H7 (cell line): Measurements from ENCODE around the gene MYO5C. TPM values are rescaled to one million over a fixed set of nuclear protein-coding genes. Genes with fewer than 3 reads are reported as not detected.

Source experiments
- DNase-seq: peaks from one replicate; pipeline ENCODE4 v3.0.0; 2012
- H3K27me3 ChIP-seq: 2 replicates; pipeline ENCODE4 v1.6.0; 2011; ENCODE audit warnings: mild to moderate bottlenecking, low read length; ENCODE audit not compliant: control insufficient read depth, insufficient read depth
- H3K36me3 ChIP-seq: replicated peaks from 2 replicates; pipeline ENCODE4 v1.5.1; 2011; ENCODE audit warnings: low read length; ENCODE audit not compliant: control insufficient read depth, insufficient read depth
- H3K4me3 ChIP-seq: 2 replicates; pipeline ENCODE4 v1.5.1; 2011; ENCODE audit warnings: low read depth, mild to moderate bottlenecking, control low read depth, low read length, moderate library complexity; ENCODE audit not compliant: insufficient read depth
- total RNA-seq: library from RNA; depleted of rRNA; stranded (reverse); fragments of >200 nt; shearing (Covaris generic); gene quantifications from 2 replicates; pipeline ENCODE4 v1.2.3, GENCODE V29; 2014

MYO5C gene
- total RNA-seq, 1 experiment from 2014 or later = 1.7 TPM

GRCh38 chr15:52324109-52324508 lies 28.5 kb upstream of the MYO5C start:
- H3K27me3 ChIP-seq = no peaks in the 10 kb centered on the region

GRCh38 chr15:52318729-52319500 lies 23.3 kb upstream of the MYO5C start:
- no peak for DNase-seq
- peaks cover 4% of the 10 kb centered on the region for H3K36me3 ChIP-seq
- H3K27me3 ChIP-seq = no peaks in the 10 kb centered on the region
- no peak overlapping the region for H3K4me3 ChIP-seq

More at GRCh38 chr15:52324109-52324508, 28.5 kb upstream of the MYO5C start:
- H3K4me3 ChIP-seq = no peak overlapping the region
- H3K36me3 ChIP-seq = no peaks in the 10 kb centered on the region; the same call in 1 of the 2 replicates
- no peak for DNase-seq

GRCh38 chr15:52317688-52318087 lies 22.1 kb upstream of the MYO5C start:
- Histone ChIP-seq H3K27me3 (no peaks in the 10 kb centered on the region), H3K4me3 (no peak overlapping the region)

GRCh38 chr15:52317022-52317421 lies 21.4 kb upstream of the MYO5C start:
- DNase-seq = no peak
- Histone ChIP-seq H3K36me3 (peaks cover 7% of the 10 kb centered on the region), H3K4me3 (no peak overlapping the region), H3K27me3 (no peaks in the 10 kb centered on the region)

More at GRCh38 chr15:52317688-52318087, 22.1 kb upstream of the MYO5C start:
- H3K36me3 ChIP-seq = peaks cover 7% of the 10 kb centered on the region
- DNase-seq = no peak

GRCh38 chr15:52309154-52309548 lies 13.5 kb upstream of the MYO5C start:
- Histone ChIP-seq H3K27me3 (no peaks in the 10 kb centered on the region), H3K36me3 (peaks cover 3% of the 10 kb centered on the region), H3K4me3 (no peak overlapping the region)
- DNase-seq = no peak

GRCh38 chr15:52308446-52309153 lies 13.0 kb upstream of the MYO5C start:
- Histone ChIP-seq H3K4me3 (no peak overlapping the region), H3K27me3 (no peaks in the 10 kb centered on the region), H3K36me3 (peaks cover 3% of the 10 kb centered on the region)
- no peak for DNase-seq

- no peak for DNase-seq
- no peaks in the 10 kb centered on the region for H3K27me3 ChIP-seq
- no peak overlapping the region for H3K4me3 ChIP-seq
- H3K36me3 ChIP-seq = no peaks in the 10 kb centered on the region; the same call in 1 of the 2 replicates
Observed at GRCh38 chr15:52307847-52308246, 12.2 kb upstream of the MYO5C start.

GRCh38 chr15:52306270-52306669 lies 10.7 kb upstream of the MYO5C start:
- H3K4me3 ChIP-seq = no peak overlapping the region
- H3K27me3 ChIP-seq = no peaks in the 10 kb centered on the region
- no peak for DNase-seq
- H3K36me3 ChIP-seq = no peaks in the 10 kb centered on the region; the same call in 1 of the 2 replicates

GRCh38 chr15:52303093-52303772 lies 7.6 kb upstream of the MYO5C start:
- H3K27me3 ChIP-seq = no peaks in the 10 kb centered on the region
- no peaks in the 10 kb centered on the region for H3K36me3 ChIP-seq
- H3K4me3 ChIP-seq = no peak overlapping the region
- no peak for DNase-seq

- H3K36me3 ChIP-seq = no peaks in the 10 kb centered on the region
- no peak for DNase-seq
- no peak overlapping the region for H3K4me3 ChIP-seq
- H3K27me3 ChIP-seq = no peaks in the 10 kb centered on the region
Observed at GRCh38 chr15:52301265-52301847, 5.8 kb upstream of the MYO5C start.

- Histone ChIP-seq H3K27me3 (peaks cover 6% of the 10 kb centered on the region; the same call in 1 of the 2 replicates), H3K4me3 (peak overlapping the region; percentile 74), H3K36me3 (no peaks in the 10 kb centered on the region; the same call in 1 of the 2 replicates)
- peak; percentile 84 for DNase-seq
Observed at GRCh38 chr15:52294881-52295420, 653 bp downstream of the MYO5C start.

- DNase-seq = no peak
- peaks cover 6% of the 10 kb centered on the region; the same call in 1 of the 2 replicates for H3K27me3 ChIP-seq
- no peak overlapping the region for H3K4me3 ChIP-seq
- H3K36me3 ChIP-seq = no peaks in the 10 kb centered on the region; the same call in 1 of the 2 replicates
Observed at GRCh38 chr15:52292780-52293392, 2.7 kb downstream of the MYO5C start.

GRCh38 chr15:52291204-52291603 lies 4.4 kb downstream of the MYO5C start:
- no peak for DNase-seq
- Histone ChIP-seq H3K27me3 (peaks cover 6% of the 10 kb centered on the region; the same call in 1 of the 2 replicates), H3K36me3 (no peaks in the 10 kb centered on the region; the same call in 1 of the 2 replicates), H3K4me3 (no peak overlapping the region)

- no peak overlapping the region for H3K4me3 ChIP-seq
- peaks cover 6% of the 10 kb centered on the region; the same call in 1 of the 2 replicates for H3K27me3 ChIP-seq
- H3K36me3 ChIP-seq = no peaks in the 10 kb centered on the region; the same call in 1 of the 2 replicates
- no peak for DNase-seq
Observed at GRCh38 chr15:52290800-52291199, 4.8 kb downstream of the MYO5C start.
